ENCODE measurements around the gene ZDHHC13.

Gene ZDHHC13
- total RNA-seq = 11.5 to 20.9 reads per million in 2 donors

- peak; percentile 85 to 98 (median 92) for DNase-seq
These were observed at the start of gene ZDHHC13 for GRCh38 chr11:19116971-19117759. ZDHHC13 (plus strand) TSS chr11:19117168; CDS start chr11:19117250, 82 bp downstream.

DNA sequence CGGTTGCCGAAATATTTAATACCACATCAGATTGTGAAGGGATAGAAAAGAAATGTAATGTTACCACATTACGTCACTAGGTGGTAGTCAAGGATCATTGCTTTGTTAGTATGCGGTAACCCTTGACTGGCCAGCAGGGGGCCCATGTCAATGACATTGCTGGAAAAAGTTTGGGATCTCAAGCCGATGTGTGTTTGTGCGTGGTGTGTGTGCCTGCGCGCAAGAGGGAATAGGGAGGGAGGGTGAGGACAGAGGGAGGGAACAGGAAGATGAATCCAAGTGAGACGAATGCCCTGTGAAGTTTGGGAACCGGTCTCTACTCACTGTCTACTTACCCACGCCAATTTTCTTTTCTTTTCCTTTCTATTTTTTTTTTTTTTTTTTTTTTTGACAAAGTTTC lies 45.7 kb upstream of the ZDHHC13 start:
- DNase-seq = peak in 4 of 5 experiments; percentile 28 to 75 (median 32)

- DNase-seq = no peak
These were observed 44.5 kb upstream of the ZDHHC13 start for GRCh38 chr11:19072464-19072863.

DNA sequence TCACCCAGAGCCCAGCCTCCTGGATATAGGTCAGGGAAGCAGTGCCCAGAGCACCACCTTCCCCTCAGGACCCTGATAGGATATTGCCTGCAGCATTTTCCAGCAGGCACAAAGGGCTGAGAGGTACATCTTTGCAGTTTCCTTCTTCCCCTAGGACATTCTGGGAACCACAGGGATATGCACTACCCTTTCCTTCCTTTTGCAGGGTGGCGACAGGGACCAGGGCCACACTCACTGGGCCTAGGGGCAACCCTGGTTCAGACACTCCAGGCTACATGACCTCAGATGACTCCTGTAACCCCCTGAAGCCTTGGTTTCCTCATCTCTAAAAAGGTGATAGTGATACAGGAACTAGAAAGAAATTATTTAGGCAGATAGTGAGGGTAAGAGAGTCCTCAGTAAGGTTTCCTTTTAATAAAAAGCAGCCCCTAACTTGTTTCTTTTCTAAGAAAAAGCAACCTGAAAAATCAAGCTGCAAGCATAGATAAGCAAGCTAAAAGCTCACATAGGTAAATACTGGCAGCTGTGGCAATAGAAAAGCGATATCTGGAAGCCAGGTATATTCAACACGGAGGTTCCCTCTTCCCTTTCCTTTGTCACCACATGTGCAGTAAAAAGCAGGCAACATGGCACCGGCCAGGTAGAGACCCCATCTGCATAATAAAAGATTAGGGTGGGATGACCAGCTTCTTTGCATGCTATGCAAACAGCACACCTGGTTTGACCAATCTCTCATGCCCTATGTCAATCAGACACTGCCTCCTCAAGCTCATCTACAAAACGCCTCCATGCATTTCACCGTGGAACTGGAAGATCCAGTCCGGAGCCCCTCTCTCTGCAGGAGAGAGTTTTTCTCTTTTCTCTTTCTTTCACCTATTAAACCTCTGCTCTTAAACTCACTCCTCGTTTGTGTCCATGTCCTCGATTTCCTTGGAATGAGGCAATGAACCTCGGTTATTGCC lies 43.2 kb upstream of the ZDHHC13 start:
- no peak for DNase-seq

DNA sequence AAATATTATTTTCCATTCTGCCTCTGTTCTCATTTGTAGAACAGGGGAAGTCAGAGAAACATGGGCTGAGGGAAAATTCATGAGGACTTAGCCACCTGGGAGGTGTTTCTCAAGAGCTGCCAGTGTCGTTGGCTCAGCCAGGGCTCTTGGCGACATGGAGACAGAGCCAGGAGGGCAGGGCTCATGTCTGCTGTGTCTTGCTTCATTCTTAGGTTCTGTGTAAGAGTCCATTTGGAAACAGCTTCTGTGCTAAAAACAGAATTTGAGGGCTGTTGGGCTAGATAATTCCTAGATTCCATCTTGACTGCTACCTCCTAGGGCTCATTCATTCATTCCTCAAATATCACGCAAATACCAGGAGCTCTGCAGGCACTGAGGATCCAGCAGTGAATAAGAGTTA lies 41.3 kb upstream of the ZDHHC13 start:
- DNase-seq = no peak

DNA sequence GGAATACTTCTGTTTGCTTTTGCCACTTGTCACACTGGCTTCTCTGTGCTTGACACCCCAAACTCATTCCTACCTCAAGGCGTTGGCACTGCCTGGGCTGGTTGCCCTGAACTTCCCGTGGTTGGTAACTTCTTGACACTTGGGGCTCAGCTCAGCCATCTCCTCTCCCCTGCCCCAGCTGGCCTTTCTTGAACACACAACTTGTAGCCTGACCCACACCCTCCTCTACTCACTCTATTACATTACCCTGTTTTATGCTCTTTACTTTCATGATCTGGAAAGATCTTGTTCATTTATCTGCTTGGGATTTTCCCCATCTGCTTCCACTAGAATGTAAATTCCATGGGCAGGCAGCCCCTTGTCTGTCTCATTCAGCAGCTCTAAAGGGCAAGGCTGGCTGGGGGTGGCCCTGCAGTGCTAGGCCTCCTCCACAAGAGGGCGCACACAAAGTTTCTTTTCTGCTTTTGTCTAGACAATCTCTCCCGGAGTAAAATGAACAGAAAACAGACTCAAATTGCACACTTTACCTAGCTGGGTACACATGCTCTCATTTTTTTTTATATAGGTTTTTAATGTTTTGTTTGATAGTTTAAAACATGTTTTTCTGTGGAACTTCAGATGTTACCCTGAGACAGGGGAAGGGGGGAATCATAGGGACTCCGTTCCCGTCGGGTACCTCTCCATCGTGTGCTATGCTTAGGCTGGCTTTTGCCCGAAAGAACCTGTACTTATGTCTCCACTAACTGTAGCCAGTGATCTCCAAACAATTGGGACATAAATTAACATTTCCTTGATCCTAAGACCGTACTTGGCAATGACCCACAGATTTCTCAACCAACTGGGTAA lies 40.0 kb upstream of the ZDHHC13 start:
- peak; percentile 16 to 44 (median 31) for DNase-seq

DNA sequence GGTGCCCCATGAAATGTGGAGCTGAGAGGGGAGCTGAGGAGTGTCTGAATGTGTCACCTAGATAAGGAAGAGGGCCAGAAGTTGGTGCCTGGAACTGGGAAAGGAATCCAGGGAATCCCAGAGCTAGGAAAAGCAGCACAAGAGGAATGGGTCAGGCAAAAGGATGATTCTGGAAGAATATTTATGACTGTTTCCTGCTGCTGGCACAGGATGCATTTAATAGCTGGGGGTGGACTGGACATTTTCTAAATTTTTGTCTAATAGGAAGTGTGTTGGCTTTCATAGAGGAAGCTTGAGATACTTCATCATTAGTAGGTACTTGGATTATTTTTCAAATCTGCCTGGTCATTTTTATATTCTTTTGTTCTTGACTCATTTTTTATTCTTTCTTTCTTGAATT lies 39.0 kb upstream of the ZDHHC13 start:
- no peak for DNase-seq

DNA sequence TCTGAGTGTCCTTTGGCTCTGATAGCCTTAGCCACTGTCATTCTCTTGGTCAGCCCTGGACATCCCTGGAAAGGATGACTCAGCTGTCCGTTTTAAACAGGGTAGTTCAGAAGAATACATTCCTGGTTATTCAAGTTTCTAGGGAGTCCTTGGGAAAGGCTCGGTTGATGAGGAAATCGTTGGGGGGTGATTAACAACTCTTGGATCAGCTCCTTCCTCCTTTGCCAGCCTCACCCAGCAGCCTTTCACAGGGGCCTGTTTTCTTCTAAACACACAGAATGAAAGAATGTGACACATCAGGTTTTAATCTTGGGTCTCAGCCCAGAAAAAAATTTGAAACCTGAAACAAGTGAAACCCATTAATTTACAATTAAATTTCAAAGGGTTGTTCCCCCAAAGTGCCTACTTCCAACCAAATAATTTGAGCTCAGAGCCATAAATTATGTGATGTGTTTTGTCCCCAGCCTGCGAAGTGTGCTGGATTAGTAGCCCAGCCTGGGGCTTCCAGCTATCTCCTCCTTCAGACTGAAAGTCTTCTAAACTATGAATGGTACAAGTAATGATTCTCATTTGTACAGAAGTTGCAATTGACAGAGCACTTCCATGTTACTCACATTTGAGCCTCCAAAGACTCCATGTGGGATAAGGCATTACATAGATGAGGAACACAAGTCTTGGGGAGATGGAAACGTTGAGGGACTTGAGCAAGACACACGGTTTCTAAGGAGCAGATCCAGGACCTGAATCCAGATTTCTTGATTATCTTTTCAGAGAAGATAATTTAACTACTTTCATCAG lies 37.1 kb upstream of the ZDHHC13 start:
- DNase-seq = no peak

DNA sequence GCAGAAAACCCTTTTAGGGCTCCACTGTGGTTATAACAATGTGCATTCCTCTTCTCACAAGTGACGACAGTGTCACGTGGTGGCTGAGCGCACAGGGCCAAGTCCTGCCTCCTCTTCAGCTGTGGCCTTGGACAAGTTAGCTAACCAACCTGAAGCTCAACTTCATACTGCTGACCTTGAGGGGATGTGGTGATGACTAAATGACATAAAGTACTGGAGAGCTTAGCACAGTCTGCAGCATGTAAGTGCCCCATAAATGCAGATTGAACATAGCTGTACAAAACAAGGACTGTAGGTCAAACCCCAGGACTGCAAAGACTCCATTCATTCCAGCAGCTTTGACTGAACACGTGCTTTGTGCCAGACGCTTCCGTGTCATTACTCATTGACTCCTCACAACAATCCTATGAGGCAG lies 36.4 kb upstream of the ZDHHC13 start:
- no peak for DNase-seq

- DNase-seq = no peak
These were observed 33.8 kb upstream of the ZDHHC13 start for GRCh38 chr11:19083166-19083565.

GRCh38 chr11:19084661-19085315 lies 32.2 kb upstream of the ZDHHC13 start:
- DNase-seq = no peak

- DNase-seq = no peak
These were observed 29.3 kb upstream of the ZDHHC13 start for GRCh38 chr11:19087658-19088057.

DNA sequence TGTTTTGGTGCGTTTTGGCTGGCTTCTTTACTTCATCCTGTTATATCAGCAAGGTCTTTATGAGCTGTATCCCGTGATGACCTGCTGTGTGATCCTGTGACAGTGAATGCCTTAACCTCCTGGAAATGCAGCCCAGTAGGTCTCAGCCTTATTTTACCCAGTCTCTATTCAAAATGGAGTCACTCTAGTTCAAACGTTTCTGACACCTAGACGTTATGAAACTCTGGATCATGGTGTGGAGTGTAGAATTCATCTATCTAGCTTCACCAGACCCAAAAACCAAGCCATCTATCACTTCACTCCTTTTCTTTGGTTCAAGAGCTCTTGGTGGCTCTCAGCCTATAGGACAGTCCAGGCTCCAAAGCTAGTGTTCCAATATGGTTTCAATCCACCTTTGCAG lies 28.2 kb upstream of the ZDHHC13 start:
- DNase-seq = no peak

DNA sequence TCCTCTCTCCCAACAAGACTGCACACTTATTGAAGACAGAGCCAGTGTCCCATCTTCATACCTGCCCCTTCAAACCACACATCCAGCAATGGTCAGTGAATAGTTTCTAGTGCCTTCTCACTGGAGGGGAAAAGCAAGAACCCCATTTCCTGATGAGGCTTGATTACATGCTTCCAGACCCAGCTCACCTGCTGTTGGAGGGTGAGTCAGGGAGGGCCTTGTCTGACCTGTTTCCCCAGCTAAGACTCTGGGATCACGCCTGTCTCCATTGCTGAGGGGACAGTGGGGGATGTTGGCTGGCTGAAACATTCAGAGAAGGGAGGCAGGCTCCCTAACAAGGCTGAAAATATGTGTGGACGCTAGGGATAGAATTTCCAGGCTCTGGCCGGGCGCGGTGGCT lies 27.5 kb upstream of the ZDHHC13 start:
- no peak for DNase-seq

DNA sequence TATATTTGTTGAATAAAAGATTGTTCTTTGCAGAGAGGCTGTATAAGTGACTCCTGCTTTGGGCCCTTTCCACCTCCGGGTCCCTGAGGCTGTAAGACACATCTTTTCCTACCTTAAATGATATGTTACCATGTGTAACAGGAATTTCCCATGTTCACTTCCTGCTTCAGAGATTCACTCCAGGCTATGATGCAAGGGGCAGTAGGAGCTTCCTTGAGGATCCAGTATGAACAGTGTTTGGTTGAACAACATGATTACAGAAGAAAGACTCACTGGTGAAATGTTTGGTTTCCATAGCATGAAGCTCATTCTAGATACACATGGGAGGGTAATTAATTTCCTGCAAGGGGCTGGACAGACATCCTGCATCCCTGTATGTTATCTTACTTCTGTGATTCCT lies 25.6 kb upstream of the ZDHHC13 start:
- DNase-seq = no peak

DNA sequence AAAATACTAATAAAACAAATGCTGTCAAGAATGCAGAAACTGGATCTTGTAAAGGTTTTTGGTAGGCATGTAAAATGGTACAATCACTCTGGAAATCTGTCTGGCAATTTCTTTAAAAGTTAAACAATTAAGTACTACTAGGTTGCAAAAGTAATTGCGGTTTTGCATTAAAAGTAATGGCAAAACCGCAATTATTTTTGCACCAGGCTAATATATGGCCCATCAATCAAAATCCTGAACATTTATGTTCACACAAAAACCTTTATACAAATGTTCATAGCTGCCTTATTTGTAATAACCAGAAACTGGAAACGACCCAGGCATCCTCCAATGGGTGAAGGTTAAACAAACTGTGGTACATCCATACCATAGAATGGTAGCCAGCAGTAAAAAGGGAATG lies 24.6 kb upstream of the ZDHHC13 start:
- no peak for DNase-seq

- DNase-seq = no peak
These were observed 24.1 kb upstream of the ZDHHC13 start for GRCh38 chr11:19092850-19093249.

- no peak for DNase-seq
These were observed 23.0 kb upstream of the ZDHHC13 start for GRCh38 chr11:19093976-19094375.

- DNase-seq = no peak
These were observed 22.1 kb upstream of the ZDHHC13 start for GRCh38 chr11:19094859-19095258.

DNA sequence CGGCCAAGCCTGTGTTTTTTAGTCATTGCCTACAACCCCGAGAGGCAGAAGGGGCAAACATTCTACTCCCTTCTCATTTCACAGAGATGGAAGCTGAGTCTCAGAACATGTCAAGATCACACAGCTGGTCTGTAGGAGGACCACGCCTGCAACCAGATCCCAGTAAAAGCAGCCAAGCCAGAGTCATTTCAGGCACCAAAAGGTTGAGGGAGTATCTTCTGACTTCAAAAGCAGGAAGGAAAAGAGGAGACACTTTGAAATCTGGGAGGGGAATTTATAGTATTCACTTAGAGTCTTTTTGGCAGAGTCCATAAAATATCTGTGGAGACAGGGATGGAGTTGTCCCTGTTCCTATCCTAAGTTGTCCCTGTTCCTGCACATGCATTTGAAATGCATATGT lies 17.9 kb upstream of the ZDHHC13 start:
- DNase-seq = no peak

DNA sequence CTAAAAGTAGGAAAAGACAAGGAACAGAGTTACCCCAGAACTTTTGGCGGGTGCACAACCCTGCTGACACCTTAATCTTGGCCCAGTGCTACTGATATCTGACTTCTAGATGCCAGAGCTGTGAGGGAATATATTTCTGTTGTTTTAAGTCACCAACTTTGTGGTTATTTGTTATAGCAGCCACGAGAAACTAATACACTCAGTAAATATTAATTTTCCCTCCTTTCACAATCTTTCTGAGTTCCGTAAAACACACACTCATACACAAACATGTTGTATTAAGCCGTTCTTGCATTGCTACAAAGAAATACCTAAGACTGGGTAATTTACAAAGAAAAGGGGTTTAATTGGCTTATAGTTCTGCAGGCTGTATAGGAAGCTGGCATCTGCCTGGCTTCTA lies 16.1 kb upstream of the ZDHHC13 start:
- no peak for DNase-seq

Measured in T-helper 2 cell (primary cell).